H1 (cell line): ENCODE data around the gene PAK6. TPM values are rescaled to one million over a fixed set of nuclear protein-coding genes. Genes with fewer than 3 reads are reported as not detected.

Experiments used
- CTCF ChIA-PET: fragments of 300-600 bp; sonication (Branson Sonifier 250); formaldehyde crosslinking; loops from one replicate; lab custom pipeline; 2021; ENCODE audit not compliant: partially characterized antibody; lab: Charles Lee
- POLR2A ChIA-PET: fragments of 300-600 bp; sonication (Branson Sonifier 250); formaldehyde crosslinking; loops from one replicate; lab custom pipeline; 2021; ENCODE audit warnings: inconsistent platforms; ENCODE audit not compliant: partially characterized antibody; lab: Charles Lee
- DNase-seq, 2 experiments: peaks; one replicate each; pipeline versions ENCODE4 v3.0.0 to v3.0.0-alpha.2; 2010 to 2022; ENCODE audit warnings: low spot score in 2 of 2, low read depth in 1 of 2, mixed read lengths in 1 of 2
- FAIRE-seq: peaks from 2 replicates; lab custom pipeline; 2011; peaks lifted over from hg19 to GRCh38; lab: Jason Lieb, UNC
- H2AFZ ChIP-seq: 2 replicates; pipeline ENCODE4 v1.8.1; 2012; ENCODE audit warnings: low read length, inconsistent platforms
- H2AK5ac ChIP-seq: 2 replicates; pipeline ENCODE4 v1.6.1; 2013; ENCODE audit warnings: low read depth, low read length
- H2BK120ac ChIP-seq: replicated peaks from 2 replicates; pipeline ENCODE3; 2013; ENCODE audit warnings: low read depth, low read length, inconsistent platforms
- H2BK12ac ChIP-seq: 2 replicates; pipeline ENCODE4 v1.6.1; 2013; ENCODE audit warnings: low read depth, low read length
- H2BK15ac ChIP-seq: 2 replicates; pipeline ENCODE4 v1.6.1; 2013; ENCODE audit warnings: low read length
- H2BK20ac ChIP-seq: 2 replicates; pipeline ENCODE4 v1.6.1; 2013; ENCODE audit warnings: low read length
- H2BK5ac ChIP-seq: 2 replicates; pipeline ENCODE4 v1.6.1; 2013; ENCODE audit warnings: low read depth, low read length
- H3K14ac ChIP-seq: 2 replicates; pipeline ENCODE4 v1.6.1; 2013; ENCODE audit warnings: inconsistent platforms; ENCODE audit not compliant: insufficient read length
- H3K18ac ChIP-seq: 2 replicates; pipeline ENCODE4 v1.6.1; 2013; ENCODE audit warnings: low read length; ENCODE audit errors: extremely low read depth
- H3K23ac ChIP-seq: 2 replicates; pipeline ENCODE4 v1.6.1; 2013; ENCODE audit warnings: inconsistent platforms; ENCODE audit not compliant: insufficient read length
- H3K23me2 ChIP-seq: 2 replicates; pipeline ENCODE4 v1.6.1; 2013; ENCODE audit warnings: low read depth, low read length
- H3K27ac ChIP-seq: 2 replicates; pipeline ENCODE4 v1.6.1; 2011; ENCODE audit warnings: low read depth, low read length, inconsistent platforms
- H3K27me3 ChIP-seq, 4 experiments: replicated peaks in 1 of 4; 1 replicate in 1 of 4; 2 replicates in 3 of 4; pipeline versions ENCODE4 v1.6.1 to v1.8.1; 2011 to 2013; ENCODE audit warnings: low read length in 3 of 4, mild to moderate bottlenecking in 3 of 4, inconsistent platforms in 2 of 4, mixed read lengths in 2 of 4, moderate library complexity in 1 of 4; ENCODE audit not compliant: control insufficient read depth in 3 of 4, insufficient read depth in 3 of 4; ENCODE audit errors: extremely low read depth in 1 of 4
- H3K36me3 ChIP-seq, 4 experiments: 2 replicates each; pipeline versions ENCODE4 v1.6.1 to v1.8.1; 2011 to 2013; ENCODE audit warnings: mild to moderate bottlenecking in 4 of 4, low read length in 3 of 4, moderate library complexity in 2 of 4, control low read depth in 1 of 4, inconsistent platforms in 1 of 4; ENCODE audit not compliant: insufficient read depth in 4 of 4, control insufficient read depth in 2 of 4
- H3K4ac ChIP-seq: replicated peaks from 2 replicates; pipeline ENCODE3; 2013; ENCODE audit warnings: low read length, low read depth, mixed read lengths, inconsistent platforms; ENCODE audit not compliant: insufficient read length
- H3K4me1 ChIP-seq, 4 experiments: replicated peaks in 1 of 4; 1 replicate in 1 of 4; 2 replicates in 3 of 4; pipeline versions ENCODE4 v1.6.1 to v1.8.1; 2011 to 2013; ENCODE audit warnings: low read length in 3 of 4, inconsistent platforms in 2 of 4, mixed read lengths in 1 of 4; ENCODE audit not compliant: insufficient read depth in 4 of 4, control insufficient read depth in 3 of 4
- H3K4me2 ChIP-seq, 2 experiments: 2 replicates each; pipeline versions ENCODE4 v1.6.1 to v1.8.1; 2011 to 2013; ENCODE audit warnings: low read depth in 2 of 2, low read length in 2 of 2, control low read depth in 1 of 2, inconsistent platforms in 1 of 2, mild to moderate bottlenecking in 1 of 2; ENCODE audit not compliant: insufficient read depth in 1 of 2
- H3K4me3 ChIP-seq, 4 experiments: fragments of 200-600, 300-600 bp in 1 of 4; sonication (generic), shearing (Covaris generic), sonication (Bioruptor Twin) in 1 of 4; 2 replicates each; pipeline versions ENCODE4 v1.5.1 to v1.8.1; 2011 to 2016; ENCODE audit warnings: low read length in 4 of 4, low read depth in 3 of 4, control low read depth in 2 of 4, inconsistent platforms in 2 of 4, mild to moderate bottlenecking in 2 of 4, mixed read lengths in 1 of 4, moderate library complexity in 1 of 4; ENCODE audit not compliant: insufficient read depth in 2 of 4; ENCODE audit errors: extremely low read depth in 1 of 4
- H3K56ac ChIP-seq: replicated peaks from 2 replicates; pipeline ENCODE3; 2013; ENCODE audit warnings: low read depth, mild to moderate bottlenecking, mixed read lengths, low read length, inconsistent platforms; ENCODE audit not compliant: insufficient read length
- H3K79me1 ChIP-seq: 2 replicates; pipeline ENCODE4 v1.6.1; 2013; ENCODE audit warnings: low read depth, low read length, control low read depth
- H3K79me2 ChIP-seq, 2 experiments: 2 replicates each; pipeline versions ENCODE4 v1.6.1 to v1.8.1; 2012 to 2013; ENCODE audit warnings: low read length in 2 of 2, mild to moderate bottlenecking in 2 of 2, inconsistent platforms in 1 of 2; ENCODE audit not compliant: insufficient read depth in 2 of 2, control insufficient read depth in 1 of 2
- H3K9ac ChIP-seq, 4 experiments: replicated peaks in 1 of 4; 1 replicate in 1 of 4; 2 replicates in 3 of 4; pipeline versions ENCODE4 v1.6.1 to v1.8.1; 2011 to 2013; ENCODE audit warnings: low read depth in 3 of 4, low read length in 3 of 4, control low read depth in 2 of 4, mild to moderate bottlenecking in 2 of 4, moderate library complexity in 2 of 4, inconsistent platforms in 1 of 4; ENCODE audit errors: extremely low read depth in 1 of 4
- H3K9me3 ChIP-seq, 2 experiments: 2 replicates each; pipeline versions ENCODE4 v1.6.1 to v1.8.1; 2012 to 2013; ENCODE audit warnings: mild to moderate bottlenecking in 2 of 2, moderate library complexity in 2 of 2, control low read depth in 1 of 2, inconsistent platforms in 1 of 2, low read depth in 1 of 2, low read length in 1 of 2, mixed read lengths in 1 of 2; ENCODE audit not compliant: insufficient read depth in 2 of 2
- H4K20me1 ChIP-seq, 2 experiments: replicated peaks in 1 of 2; 2 replicates each; pipeline versions ENCODE3 to v1.8.1; 2011 to 2013; ENCODE audit warnings: inconsistent platforms in 2 of 2, low read length in 2 of 2, mild to moderate bottlenecking in 1 of 2; ENCODE audit not compliant: insufficient read depth in 2 of 2, control insufficient read depth in 1 of 2
- H4K5ac ChIP-seq: 2 replicates; pipeline ENCODE4 v1.6.1; 2013; ENCODE audit warnings: low read length, low read depth, mixed read lengths, inconsistent platforms; ENCODE audit not compliant: insufficient read length
- H4K8ac ChIP-seq: 2 replicates; pipeline ENCODE4 v1.8.0; 2013; ENCODE audit warnings: mild to moderate bottlenecking, moderate library complexity, low read length, inconsistent platforms; ENCODE audit not compliant: insufficient read depth; ENCODE audit errors: extremely low read depth
- H4K91ac ChIP-seq: replicated peaks from 2 replicates; pipeline ENCODE3; 2013; ENCODE audit warnings: low read length, mixed read lengths, inconsistent platforms; ENCODE audit not compliant: insufficient read length
- JUND ChIP-seq: IDR thresholded peaks from 2 replicates; pipeline ENCODE4 v1.6.1; 2011; ENCODE audit warnings: mild to moderate bottlenecking, improper control_type of control experiment, low read length
- NRF1 ChIP-seq: IDR thresholded peaks from 2 replicates; pipeline ENCODE4 v1.6.1; 2011; ENCODE audit warnings: mild to moderate bottlenecking, low read depth, low read length, improper control_type of control experiment
- TCF12 ChIP-seq: IDR thresholded peaks from 2 replicates; pipeline ENCODE4 v1.6.1; 2011; ENCODE audit warnings: low read depth, mild to moderate bottlenecking, low read length
- WGBS, 2 experiments: shearing (Covaris generic) in 1 of 2; methylation state at CpG; one replicate each; pipeline versions ENCODE4 v1.1.6 to v1.1.7; 2013 to 2015; ENCODE audit warnings: low lambda C conversion rate in 2 of 2, mixed read lengths in 2 of 2, inconsistent platforms in 1 of 2, low coverage in 1 of 2, missing lambda C conversion rate in 1 of 2; ENCODE audit not compliant: insufficient replicate concordance in 2 of 2, insufficient coverage in 1 of 2, insufficient read length in 1 of 2; ENCODE audit errors: extremely low coverage in 1 of 2, missing lambda C conversion rate in 1 of 2; 5-methylcytosine and 5-hydroxymethylcytosine counted together
- polyA plus RNA-seq, 7 experiments: library from polyadenylated mRNA; depleted of rRNA in 3 of 7; stranded (reverse) in 5 of 7; unstranded in 2 of 7; fragments of >200 nt in 5 of 7; fragments of 200-250 nt in 2 of 7; gene quantifications; 1 replicate in 5 of 7; 2 replicates in 1 of 7; 4 replicates in 1 of 7; pipeline versions ENCODE4 v1.2.1 to v1.2.3, GENCODE V29; 2011 to 2013; ENCODE audit warnings: missing spikeins in 2 of 7, mixed read lengths in 2 of 7
- total RNA-seq: library from RNA; stranded (reverse); fragmentation: NEBNext Ultra II Directional; extraction: Animal tissue kit (Norgen Biotek cat#: 25700); gene quantifications from 2 replicates; pipeline ENCODE4 v1.2.1, GENCODE V29; 2021

The PAK6 gene
- total and polyA plus RNA-seq, 2 of the 8 experiments (the other 6 are each of a cell fraction or from before 2014, with no cell fraction given): 6.9 to 9.4 TPM

DNA sequence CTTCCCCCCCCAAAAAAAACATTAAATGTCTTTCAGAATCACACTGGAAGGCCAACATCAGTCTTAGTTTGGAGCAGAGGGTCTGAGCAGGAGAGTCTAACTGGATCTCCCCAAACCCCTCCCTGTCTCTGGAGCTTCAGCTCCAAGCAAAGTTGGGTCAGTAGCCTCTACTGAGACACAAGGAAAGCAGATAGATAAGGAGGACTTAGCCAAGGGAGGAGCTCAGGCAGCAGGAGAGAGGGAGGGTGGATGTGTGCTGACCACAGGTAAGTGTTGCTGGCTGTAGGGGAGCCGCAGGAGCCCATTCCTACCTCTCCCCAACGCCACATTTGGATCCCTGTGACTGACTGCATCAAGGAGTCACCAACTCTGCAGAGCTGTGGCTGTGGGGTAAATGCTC, 61.9 kb downstream of the PAK6 start:
- Histone ChIP-seq H3K4me1 (peaks cover 0 to 20% (median 7%) of the 10 kb centered on the region in 4 experiments; a peak in 6 of 7 replicates), H2BK120ac (no peak overlapping the region), H4K5ac (no peak overlapping the region), H3K36me3 (no peaks in the 10 kb centered on the region), H3K4me3 (no peak overlapping the region), H3K9ac (no peak overlapping the region), H2BK5ac (no peak overlapping the region), H2BK20ac (no peak overlapping the region), H3K14ac (no peak overlapping the region), H3K4me2 (no peak overlapping the region), H3K56ac (no peak overlapping the region), H3K4ac (no peak overlapping the region), H3K9me3 (0 out of 4 replicates have a peak, but pooled peaks cover 0 to 3% of the 10 kb centered on the region in 2 experiments), H2AK5ac (no peak overlapping the region), H3K23me2 (no peaks in the 10 kb centered on the region), H4K91ac (no peak overlapping the region), H2BK12ac (no peak overlapping the region), H3K18ac (no peak overlapping the region), H2AFZ (no peak overlapping the region), H4K20me1 (no peaks in the 10 kb centered on the region), H2BK15ac (no peak overlapping the region), H3K27ac (no peak overlapping the region), H3K27me3 (peaks cover 0 to 2% (median 0%) of the 10 kb centered on the region in 4 experiments; a peak in 1 of 7 replicates), H4K8ac (no peak overlapping the region), H3K23ac (no peak overlapping the region), H3K79me1 (no peaks in the 10 kb centered on the region), H3K79me2 (no peaks in the 10 kb centered on the region)
- POLR2A ChIA-PET: interaction anchor here (0.7 to 3.0 kb wide), 7 partner anchors 10 to 82 kb away, joined by 3 to 46 read pairs (median 4); partner anchors contain the start of genes ANKRD63 and KNSTRN
- DNase-seq (no peak), FAIRE-seq (no peak)
- WGBS, 2 experiments: 94% methylated on average over 2 of the region's 2 CpGs; no CpG with 5 or more reads in 1 of the 2 experiments
- CTCF ChIA-PET: interaction anchor here (1.8 to 23.9 kb wide), 7 partner anchors 9 to 255 kb away, joined by 6 to 584 read pairs (median 50); partner anchors contain the start of genes ANKRD63, CCDC9B and INAFM2
- TF ChIP-seq TCF12 (no peak), JUND (no peak), NRF1 (no peak)
